Gastrocnemius medialis (tissue), 4 donors: ENCODE measurements around the gene AP3M1. TPM values are rescaled to one million over a fixed set of nuclear protein-coding genes. Genes with fewer than 3 reads are reported as not detected.

Experiments used
- ATAC-seq, 2 donors: fragments of 150-250 bp; one replicate each; pipeline ENCODE4 v1.9.1; 2016
- DNase-seq, 2 donors: peaks; one replicate each; pipeline ENCODE4 v3.0.0-alpha.2; 2019
- H3K27ac ChIP-seq, 4 donors: fragments of 200-600 bp; sonication (generic); 1 replicate in 1 of 4; 2 replicates in 3 of 4; pipeline ENCODE4 v1.5.1; 2016 to 2018; ENCODE audit warnings: mild to moderate bottlenecking in 2 of 4, moderate library complexity in 1 of 4
- H3K27me3 ChIP-seq, 3 donors: fragments of 200-600 bp; sonication (generic) in 2 of 3; 1 replicate in 1 of 3; 2 replicates in 2 of 3; pipeline versions ENCODE4 v1.5.1 to v1.6.0; 2016 to 2019; ENCODE audit warnings: mild to moderate bottlenecking in 1 of 3, moderate library complexity in 1 of 3
- H3K36me3 ChIP-seq, 2 donors: fragments of 200-600 bp; sonication (generic) in 1 of 2; one replicate each; pipeline ENCODE4 v1.5.1; 2017 to 2018
- H3K4me1 ChIP-seq, 2 donors: fragments of 200-600 bp; sonication (generic) in 1 of 2; one replicate each; pipeline ENCODE4 v1.5.1; 2016 to 2017; ENCODE audit warnings: mild to moderate bottlenecking in 2 of 2
- H3K4me3 ChIP-seq, 4 donors: fragments of 200-600 bp; sonication (generic) in 3 of 4; 1 replicate in 1 of 4; 2 replicates in 3 of 4; pipeline ENCODE4 v1.5.1; 2016 to 2019; ENCODE audit warnings: mild to moderate bottlenecking in 2 of 4
- H3K9me3 ChIP-seq, 3 donors: fragments of 200-600 bp; sonication (generic) in 2 of 3; 1 replicate in 1 of 3; 2 replicates in 2 of 3; pipeline ENCODE4 v1.5.1; 2016 to 2019
- POLR2A ChIP-seq, 2 donors: fragments of 450-650 bp; IDR thresholded peaks; one replicate each; pipeline ENCODE4 v1.6.1; 2017; ENCODE audit warnings: antibody characterized with exemption in 2 of 2, mild to moderate bottlenecking in 2 of 2, moderate library complexity in 2 of 2
- in situ Hi-C, 4 donors: fragments of 200-750 bp; cut with MboI; loops; one replicate each; pipeline versions ENCODE4 v1.15.0 to v1.8.0; 2017; ENCODE audit warnings: low sequenced_read_pairs in 4 of 4
- intact Hi-C: fragments of 100-400 bp; cut with DNase I; formaldehyde crosslinking; loops from one replicate; pipeline ENCODE4 v1.15.1; 2023; ENCODE audit warnings: low total_unique reads
- total RNA-seq, 4 donors: library from RNA; depleted of rRNA; stranded (reverse); fragments of >200 nt; gene quantifications; one replicate each; pipeline versions ENCODE4 v1.1.0 to v1.2.3, GENCODE V29; 2016
- TF ChIP-seq, protein P1 (sequence below), 5 experiments: fragments of 450-650 bp in 3 of 5; fragments of 200-600 bp in 2 of 5; sonication (generic) in 2 of 5; IDR thresholded peaks in 4 of 5; conservative IDR thresholded peaks in 1 of 5; 1 replicate in 4 of 5; 2 replicates in 1 of 5; pipeline ENCODE4 v1.5.1; 2016 to 2019; ENCODE audit warnings: antibody characterized with exemption in 5 of 5, mild to moderate bottlenecking in 3 of 5, moderate library complexity in 3 of 5

AP3M1 gene
- total RNA-seq, 4 donors from 2014 or later: 15.3 to 22.9 (median 21.7) TPM

DNA sequence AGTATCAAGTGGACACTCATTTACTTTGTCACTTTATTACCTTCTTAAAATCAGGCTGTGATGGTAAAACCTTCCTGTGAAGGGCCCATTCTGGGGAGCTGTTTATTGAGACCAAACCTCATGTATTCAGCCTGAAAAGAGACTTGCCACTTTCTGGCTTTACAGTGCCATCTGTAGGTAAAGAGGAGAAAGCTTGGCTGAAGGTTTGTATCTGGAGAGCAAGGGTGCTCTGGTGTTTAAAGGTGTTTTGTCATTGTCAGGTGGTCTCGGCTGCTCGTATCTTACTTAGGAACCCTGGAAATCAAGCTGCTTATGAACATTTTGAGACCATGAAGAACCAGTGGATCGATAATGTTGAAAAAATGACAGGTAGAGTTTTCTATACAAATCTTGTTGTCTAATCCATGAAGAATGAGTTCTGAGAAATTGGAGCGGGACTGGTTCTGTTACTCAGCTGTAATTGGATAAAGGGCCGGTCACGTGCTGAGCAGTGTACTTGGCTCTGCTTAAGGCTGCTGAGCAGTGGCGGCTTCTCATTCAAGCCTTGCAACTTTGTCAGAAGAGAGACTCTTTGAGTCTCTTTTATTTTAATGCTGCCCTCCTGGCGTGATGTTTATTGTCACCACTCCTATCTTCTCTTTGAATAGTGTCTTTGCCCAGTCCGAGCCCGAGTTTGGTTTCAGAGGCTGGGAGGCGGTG lies 46.9 kb downstream of the AP3M1 start:
- peak overlapping the region; percentile 5 to 42 (median 32) for H3K27ac ChIP-seq
- no peaks in the 10 kb centered on the region for H3K4me1 ChIP-seq
- H3K27me3 ChIP-seq: no peaks in the 10 kb centered on the region
- ATAC-seq: peak; percentile 28 to 62
- intact Hi-C loops: no loop called here
- H3K9me3 ChIP-seq: no peaks in the 10 kb centered on the region
- no peak for TF ChIP-seq POLR2A (IDR thresholded peaks at IDR 0.05)
- TF ChIP-seq, protein P1, sequence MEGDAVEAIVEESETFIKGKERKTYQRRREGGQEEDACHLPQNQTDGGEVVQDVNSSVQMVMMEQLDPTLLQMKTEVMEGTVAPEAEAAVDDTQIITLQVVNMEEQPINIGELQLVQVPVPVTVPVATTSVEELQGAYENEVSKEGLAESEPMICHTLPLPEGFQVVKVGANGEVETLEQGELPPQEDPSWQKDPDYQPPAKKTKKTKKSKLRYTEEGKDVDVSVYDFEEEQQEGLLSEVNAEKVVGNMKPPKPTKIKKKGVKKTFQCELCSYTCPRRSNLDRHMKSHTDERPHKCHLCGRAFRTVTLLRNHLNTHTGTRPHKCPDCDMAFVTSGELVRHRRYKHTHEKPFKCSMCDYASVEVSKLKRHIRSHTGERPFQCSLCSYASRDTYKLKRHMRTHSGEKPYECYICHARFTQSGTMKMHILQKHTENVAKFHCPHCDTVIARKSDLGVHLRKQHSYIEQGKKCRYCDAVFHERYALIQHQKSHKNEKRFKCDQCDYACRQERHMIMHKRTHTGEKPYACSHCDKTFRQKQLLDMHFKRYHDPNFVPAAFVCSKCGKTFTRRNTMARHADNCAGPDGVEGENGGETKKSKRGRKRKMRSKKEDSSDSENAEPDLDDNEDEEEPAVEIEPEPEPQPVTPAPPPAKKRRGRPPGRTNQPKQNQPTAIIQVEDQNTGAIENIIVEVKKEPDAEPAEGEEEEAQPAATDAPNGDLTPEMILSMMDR (IDR thresholded peaks at IDR 0.05 in 4 of 5, conservative IDR thresholded peaks at IDR 0.05 in 1 of 5): no peak
- in situ Hi-C loops: no loop called here
- no peak overlapping the region for H3K4me3 ChIP-seq
- H3K36me3 ChIP-seq: peaks cover 6 to 98% of the 10 kb centered on the region in 2 donors
- DNase-seq: no peak

DNA sequence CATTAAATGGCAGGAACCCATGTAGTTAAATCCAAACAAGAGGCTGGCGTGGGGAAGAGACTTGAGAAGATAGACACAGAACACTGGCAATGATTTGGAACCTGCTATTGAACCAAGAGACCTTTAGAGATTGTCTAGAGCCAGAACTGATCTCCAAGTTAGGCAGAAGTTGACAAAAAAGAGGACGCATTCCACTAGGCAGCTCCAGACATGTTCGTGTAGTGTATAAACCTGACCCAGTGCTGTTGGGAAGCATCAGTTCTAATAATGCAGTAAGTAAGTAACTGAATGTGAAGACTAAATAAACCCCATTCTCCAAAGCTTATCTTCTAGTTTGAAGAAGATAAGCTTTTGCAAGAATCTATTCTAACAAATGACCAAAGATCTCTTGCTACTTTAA lies 50.8 kb downstream of the AP3M1 start:
- no peak for ATAC-seq
- Histone ChIP-seq H3K27me3 (no peaks in the 10 kb centered on the region), H3K4me3 (no peak overlapping the region), H3K9me3 (no peaks in the 10 kb centered on the region), H3K36me3 (peaks cover 9 to 98% of the 10 kb centered on the region in 2 donors), H3K27ac (no peak overlapping the region), H3K4me1 (no peaks in the 10 kb centered on the region)
- intact Hi-C loops: no loop called here
- in situ Hi-C loops: no loop called here
- no peak for DNase-seq
- TF ChIP-seq, protein P1 (IDR thresholded peaks at IDR 0.05 in 4 of 5, conservative IDR thresholded peaks at IDR 0.05 in 1 of 5): no peak
- TF ChIP-seq POLR2A (IDR thresholded peaks at IDR 0.05): no peak

DNA sequence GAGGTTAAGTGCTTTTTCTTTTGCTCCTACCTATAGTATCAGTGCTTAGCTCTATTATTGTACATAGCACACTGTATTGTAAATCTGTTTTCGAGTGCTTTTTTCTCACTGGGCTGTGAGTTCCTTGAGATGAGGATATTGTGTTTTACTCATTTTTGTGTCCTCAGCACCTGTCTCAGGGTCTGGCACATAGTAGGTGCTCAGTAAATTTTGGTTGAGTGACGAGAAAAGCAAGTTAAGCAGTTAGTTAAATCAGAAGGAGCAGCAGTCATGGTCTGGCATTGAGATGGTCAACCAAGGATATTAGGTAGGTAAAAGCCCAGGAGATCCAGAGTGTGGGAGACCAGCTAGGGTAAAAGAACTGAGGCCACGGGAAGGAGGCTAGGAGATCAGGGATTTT lies 51.2 kb downstream of the AP3M1 start:
- no peaks in the 10 kb centered on the region for H3K27me3 ChIP-seq
- intact Hi-C loops (no loop called here), in situ Hi-C loops (no loop called here)
- H3K36me3 ChIP-seq: peaks cover 7 to 98% of the 10 kb centered on the region in 2 donors
- ATAC-seq (no peak), DNase-seq (no peak)
- no peaks in the 10 kb centered on the region for H3K4me1 ChIP-seq
- no peaks in the 10 kb centered on the region for H3K9me3 ChIP-seq
- TF ChIP-seq POLR2A (IDR thresholded peaks at IDR 0.05): no peak
- TF ChIP-seq, protein P1 (IDR thresholded peaks at IDR 0.05 in 4 of 5, conservative IDR thresholded peaks at IDR 0.05 in 1 of 5): no peak
- H3K27ac ChIP-seq: no peak overlapping the region
- H3K4me3 ChIP-seq: no peak overlapping the region

DNA sequence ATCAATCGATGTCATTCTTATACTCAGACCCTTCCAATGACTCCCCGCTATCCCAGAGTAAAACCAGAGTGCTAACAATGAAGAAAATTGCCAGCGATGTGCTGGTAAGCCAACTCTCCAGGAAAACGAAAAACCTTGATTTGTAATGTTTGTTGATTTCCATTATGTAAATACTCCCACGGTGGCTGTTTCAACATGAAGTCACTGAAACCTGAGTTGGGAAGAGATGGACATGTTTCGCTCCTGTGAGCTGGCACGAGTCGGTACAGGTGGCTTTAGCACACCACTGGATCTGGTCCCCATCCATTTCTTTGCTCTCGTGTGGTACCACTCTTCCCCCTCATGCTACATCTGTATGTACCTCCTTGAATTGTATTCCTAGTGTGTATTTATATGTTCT lies 52.9 kb downstream of the AP3M1 start:
- H3K9me3 ChIP-seq: no peaks in the 10 kb centered on the region
- H3K4me1 ChIP-seq: no peaks in the 10 kb centered on the region
- no peak for TF ChIP-seq POLR2A (IDR thresholded peaks at IDR 0.05)
- TF ChIP-seq, protein P1 (IDR thresholded peaks at IDR 0.05 in 4 of 5, conservative IDR thresholded peaks at IDR 0.05 in 1 of 5): no peak
- H3K27me3 ChIP-seq: no peaks in the 10 kb centered on the region
- H3K36me3 ChIP-seq: peaks cover 5 to 98% of the 10 kb centered on the region in 2 donors
- in situ Hi-C loops: no loop called here
- no peak for ATAC-seq
- no peak overlapping the region for H3K4me3 ChIP-seq
- no peak for DNase-seq
- no peak overlapping the region for H3K27ac ChIP-seq
- intact Hi-C loops: no loop called here
